Measurements from ENCODE around the gene UCN. TPM values are rescaled to one million over a fixed set of nuclear protein-coding genes. Genes with fewer than 3 reads are reported as not detected.

Gene UCN
- total RNA-seq, 2 donors from 2014 or later: 0.59 to 0.75 TPM

GRCh38 chr2:27261241-27261925 is 46.9 kb downstream of the UCN start:
- H3K4me3 ChIP-seq (ENCODE audit: low read length): no peak overlapping the region
- 45 to 55% methylated on average over 6 to 11 of the region's 11 CpGs for whole genome bisulfite sequencing, 2 experiments (ENCODE audit: insufficient coverage in 1 of 2, insufficient read length in 1 of 2)
- no peaks in the 10 kb centered on the region for H3K36me3 ChIP-seq (ENCODE audit: control insufficient read depth, insufficient read depth, low read length)
- no peak for TF ChIP-seq CTCF (conservative IDR thresholded peaks at IDR 0.05)
- H3K9me3 ChIP-seq (ENCODE audit: control insufficient read depth, low read length): no peaks in the 10 kb centered on the region
- no peak overlapping the region for H3K27ac ChIP-seq (ENCODE audit: low read depth, low read length)
- no peak overlapping the region for H3K9ac ChIP-seq (ENCODE audit: extremely low read depth, low read length, poor library complexity, severe bottlenecking)
- Mint-ChIP-seq H3K4me3 (peak overlapping the region; percentile 40), H3K9me3 (no peaks in the 10 kb centered on the region), H3K4me1 (peaks cover 21% of the 10 kb centered on the region), H3K36me3 (ENCODE audit: low read depth) (no peaks in the 10 kb centered on the region), H3K27me3 (ENCODE audit: insufficient read depth) (peaks cover 50% of the 10 kb centered on the region), H3K27ac (no peak overlapping the region)
- H3K27me3 ChIP-seq (ENCODE audit: control insufficient read depth, insufficient read depth, low read length, poor library complexity, severe bottlenecking): peaks cover 86% of the 10 kb centered on the region
- H3K4me1 ChIP-seq (ENCODE audit: control insufficient read depth, insufficient read depth, low read length): peaks cover 3% of the 10 kb centered on the region
- DNase-seq: peak; percentile 38

DNA sequence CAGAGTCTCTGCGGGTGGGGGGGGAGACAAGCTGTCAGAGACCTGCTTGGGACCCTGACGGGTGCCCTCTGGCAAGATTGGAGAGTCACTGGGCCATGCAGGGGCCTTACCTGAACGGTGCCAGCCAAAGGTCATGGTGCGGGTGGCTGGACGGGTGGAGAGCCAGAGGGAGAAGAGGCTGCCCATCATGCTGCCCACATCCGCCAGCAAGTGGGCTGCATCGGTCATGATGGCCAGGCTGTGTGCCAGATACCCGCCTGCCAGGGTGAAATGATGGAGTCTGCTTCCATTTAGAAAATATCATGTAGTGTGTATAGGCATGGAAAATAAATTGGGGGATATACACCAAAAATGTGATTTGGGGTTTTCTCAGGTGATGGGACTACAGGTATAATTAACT is 50.2 kb downstream of the UCN start:
- H3K9me3 Mint-ChIP-seq: no peaks in the 10 kb centered on the region
- peaks cover 3% of the 10 kb centered on the region for H3K4me1 ChIP-seq (ENCODE audit: control insufficient read depth, insufficient read depth, low read length)
- H3K36me3 Mint-ChIP-seq (ENCODE audit: low read depth): no peaks in the 10 kb centered on the region
- peaks cover 58% of the 10 kb centered on the region for H3K27me3 ChIP-seq (ENCODE audit: control insufficient read depth, insufficient read depth, low read length, poor library complexity, severe bottlenecking)
- no peak overlapping the region for H3K4me3 ChIP-seq (ENCODE audit: low read length)
- H3K9ac ChIP-seq (ENCODE audit: extremely low read depth, low read length, poor library complexity, severe bottlenecking): no peak overlapping the region
- H3K9me3 ChIP-seq (ENCODE audit: control insufficient read depth, low read length): no peaks in the 10 kb centered on the region
- 94 to 96% methylated on average over 5 to 8 of the region's 8 CpGs for WGBS, 2 experiments (ENCODE audit: insufficient coverage in 1 of 2, insufficient read length in 1 of 2)
- no peak overlapping the region for H3K27ac ChIP-seq (ENCODE audit: low read depth, low read length)
- no peak overlapping the region for H3K27ac Mint-ChIP-seq
- H3K4me3 Mint-ChIP-seq: no peak overlapping the region
- peaks cover 64% of the 10 kb centered on the region for H3K27me3 Mint-ChIP-seq (ENCODE audit: insufficient read depth)
- peaks cover 10% of the 10 kb centered on the region for H3K4me1 Mint-ChIP-seq
- H3K36me3 ChIP-seq (ENCODE audit: control insufficient read depth, insufficient read depth, low read length): no peaks in the 10 kb centered on the region
- TF ChIP-seq CTCF (conservative IDR thresholded peaks at IDR 0.05): no peak
- DNase-seq: no peak

Other genes with a start within 250 kb of the UCN start
- gene OST4, start 236.8 kb downstream of the UCN start, total RNA-seq: 100 to 1,000 TPM; 290 to 311 TPM
- gene EMILIN1, start 229.8 kb downstream of the UCN start, total RNA-seq: 1 to 10 TPM; 1.9 to 2.1 TPM
- 1 to 10 TPM; 3.3 to 3.9 TPM for gene KHK, start 221.7 kb downstream of the UCN start, total RNA-seq
- under 1 TPM; 0.20 to 0.33 TPM for gene CGREF1, start 189.3 kb downstream of the UCN start, total RNA-seq
- 1 to 10 TPM in 1 of 2 donors, under 1 TPM in 1; 0.29 to 1.0 TPM for gene ABHD1, start 184.6 kb downstream of the UCN start, total RNA-seq
- gene PREB, start 173.8 kb downstream of the UCN start, total RNA-seq: 10 to 100 TPM; 50.5 to 53.5 TPM
- gene PRR30, start 169.0 kb downstream of the UCN start, total RNA-seq: not detected
- not detected for gene TCF23, start 159.4 kb downstream of the UCN start, total RNA-seq
- 100 to 1,000 TPM; 101 to 140 TPM for gene ATRAID, start 96.4 kb downstream of the UCN start, total RNA-seq
- 100 to 1,000 TPM; 115 to 125 TPM for gene SLC5A6, start 96.2 kb downstream of the UCN start, total RNA-seq
- gene CAD, start 91.1 kb downstream of the UCN start, total RNA-seq: 100 to 1,000 TPM; 120 to 127 TPM
- 1 to 10 TPM; 1.5 to 2.8 TPM for gene SLC30A3, start 45.4 kb downstream of the UCN start, total RNA-seq
- under 1 TPM in 1 of 2 donors, not detected in 1; 0.49 TPM for gene DNAJC5G, start 33.0 kb downstream of the UCN start, total RNA-seq
- 1 to 10 TPM in 1 of 2 donors, under 1 TPM in 1; 0.86 to 2.2 TPM for gene TRIM54, start 26.0 kb downstream of the UCN start, total RNA-seq
- 10 to 100 TPM; 46.6 to 59.6 TPM for gene MPV17, start 14.7 kb upstream of the UCN start, total RNA-seq
- gene GTF3C2, start 48.3 kb upstream of the UCN start, total RNA-seq: 100 to 1,000 TPM; 105 to 120 TPM
- gene EIF2B4, start 61.9 kb upstream of the UCN start, total RNA-seq: 10 to 100 TPM; 56.7 to 58.6 TPM
- gene SNX17, start 62.2 kb upstream of the UCN start, total RNA-seq: 10 to 100 TPM; 81.2 to 92.6 TPM
- gene ZNF513, start 72.3 kb upstream of the UCN start, total RNA-seq: 10 to 100 TPM; 30.7 to 32.5 TPM
- 100 to 1,000 TPM; 124 to 125 TPM for gene PPM1G, start 101.1 kb upstream of the UCN start, total RNA-seq
- 100 to 1,000 TPM; 141 to 153 TPM for gene NRBP1, start 120.2 kb upstream of the UCN start, total RNA-seq
- 10 to 100 TPM; 27.0 to 29.7 TPM for gene KRTCAP3, start 133.9 kb upstream of the UCN start, total RNA-seq
- gene IFT172, start 181.3 kb upstream of the UCN start, total RNA-seq: 10 to 100 TPM; 30.1 to 31.3 TPM
- 10 to 100 TPM; 11.6 to 14.6 TPM for gene FNDC4, start 186.8 kb upstream of the UCN start, total RNA-seq
- 1 to 10 TPM; 1.6 to 1.8 TPM for gene GCKR, start 188.4 kb upstream of the UCN start, total RNA-seq